Fibroblast of mammary gland (primary cell): Measurements from ENCODE around the gene SCRN3.

Source experiments
- DNase-seq: peaks from one replicate; pipeline ENCODE4 v3.0.0-alpha.2; 2010; ENCODE audit warnings: low read depth
- H3K4me3 ChIP-seq: 2 replicates; pipeline ENCODE4 v1.5.1; 2011; ENCODE audit warnings: low read depth, mild to moderate bottlenecking, low read length, moderate library complexity; ENCODE audit not compliant: control insufficient read depth
- TF ChIP-seq, protein P1 (sequence below): conservative IDR thresholded peaks from 2 replicates; pipeline ENCODE4 v1.5.1; 2011; ENCODE audit warnings: low read depth, low read length, inconsistent platforms; ENCODE audit not compliant: control insufficient read depth, insufficient read depth

SCRN3 gene

DNA sequence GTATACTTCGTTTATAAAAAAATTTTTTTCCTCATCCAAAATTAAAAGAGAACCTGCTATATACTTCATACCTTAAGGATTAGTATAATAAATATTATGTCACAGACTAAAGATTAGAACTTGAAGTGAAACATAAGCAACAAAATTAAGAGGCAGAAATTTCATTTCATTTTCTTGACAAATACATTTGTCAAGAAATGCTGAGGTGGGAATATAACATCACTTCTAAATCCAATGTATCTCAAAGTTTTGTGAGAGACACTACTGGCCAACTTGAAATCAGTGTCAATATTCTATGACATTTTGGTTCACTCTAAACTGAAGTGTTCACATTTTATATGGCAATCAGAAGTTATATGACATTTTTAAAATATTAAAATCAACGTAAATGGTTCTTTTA, 43.8 kb downstream of the SCRN3 start:
- no peak overlapping the region for H3K4me3 ChIP-seq
- DNase-seq = no peak
- TF ChIP-seq, protein P1, sequence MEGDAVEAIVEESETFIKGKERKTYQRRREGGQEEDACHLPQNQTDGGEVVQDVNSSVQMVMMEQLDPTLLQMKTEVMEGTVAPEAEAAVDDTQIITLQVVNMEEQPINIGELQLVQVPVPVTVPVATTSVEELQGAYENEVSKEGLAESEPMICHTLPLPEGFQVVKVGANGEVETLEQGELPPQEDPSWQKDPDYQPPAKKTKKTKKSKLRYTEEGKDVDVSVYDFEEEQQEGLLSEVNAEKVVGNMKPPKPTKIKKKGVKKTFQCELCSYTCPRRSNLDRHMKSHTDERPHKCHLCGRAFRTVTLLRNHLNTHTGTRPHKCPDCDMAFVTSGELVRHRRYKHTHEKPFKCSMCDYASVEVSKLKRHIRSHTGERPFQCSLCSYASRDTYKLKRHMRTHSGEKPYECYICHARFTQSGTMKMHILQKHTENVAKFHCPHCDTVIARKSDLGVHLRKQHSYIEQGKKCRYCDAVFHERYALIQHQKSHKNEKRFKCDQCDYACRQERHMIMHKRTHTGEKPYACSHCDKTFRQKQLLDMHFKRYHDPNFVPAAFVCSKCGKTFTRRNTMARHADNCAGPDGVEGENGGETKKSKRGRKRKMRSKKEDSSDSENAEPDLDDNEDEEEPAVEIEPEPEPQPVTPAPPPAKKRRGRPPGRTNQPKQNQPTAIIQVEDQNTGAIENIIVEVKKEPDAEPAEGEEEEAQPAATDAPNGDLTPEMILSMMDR = no peak

DNA sequence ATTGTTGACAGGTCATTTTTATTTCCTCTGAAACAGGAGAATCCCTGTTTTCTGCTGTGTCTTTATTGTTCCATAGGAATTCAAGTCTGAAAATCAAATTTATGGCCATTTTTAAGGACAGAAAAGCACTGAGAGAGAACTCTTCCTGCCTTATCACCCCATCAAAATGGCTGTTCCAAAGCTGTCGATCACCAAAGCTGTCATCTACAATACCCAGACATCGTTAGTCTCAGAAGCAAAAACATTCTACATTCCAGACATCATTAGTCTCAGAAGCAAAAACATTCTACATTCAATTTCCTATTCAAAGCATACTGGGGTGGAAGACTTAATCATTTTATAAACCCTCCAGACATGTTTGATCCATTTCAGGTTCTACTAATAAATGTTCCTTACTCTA, 44.4 kb downstream of the SCRN3 start:
- no peak overlapping the region for H3K4me3 ChIP-seq
- TF ChIP-seq, protein P1 = no peak
- no peak for DNase-seq

DNA sequence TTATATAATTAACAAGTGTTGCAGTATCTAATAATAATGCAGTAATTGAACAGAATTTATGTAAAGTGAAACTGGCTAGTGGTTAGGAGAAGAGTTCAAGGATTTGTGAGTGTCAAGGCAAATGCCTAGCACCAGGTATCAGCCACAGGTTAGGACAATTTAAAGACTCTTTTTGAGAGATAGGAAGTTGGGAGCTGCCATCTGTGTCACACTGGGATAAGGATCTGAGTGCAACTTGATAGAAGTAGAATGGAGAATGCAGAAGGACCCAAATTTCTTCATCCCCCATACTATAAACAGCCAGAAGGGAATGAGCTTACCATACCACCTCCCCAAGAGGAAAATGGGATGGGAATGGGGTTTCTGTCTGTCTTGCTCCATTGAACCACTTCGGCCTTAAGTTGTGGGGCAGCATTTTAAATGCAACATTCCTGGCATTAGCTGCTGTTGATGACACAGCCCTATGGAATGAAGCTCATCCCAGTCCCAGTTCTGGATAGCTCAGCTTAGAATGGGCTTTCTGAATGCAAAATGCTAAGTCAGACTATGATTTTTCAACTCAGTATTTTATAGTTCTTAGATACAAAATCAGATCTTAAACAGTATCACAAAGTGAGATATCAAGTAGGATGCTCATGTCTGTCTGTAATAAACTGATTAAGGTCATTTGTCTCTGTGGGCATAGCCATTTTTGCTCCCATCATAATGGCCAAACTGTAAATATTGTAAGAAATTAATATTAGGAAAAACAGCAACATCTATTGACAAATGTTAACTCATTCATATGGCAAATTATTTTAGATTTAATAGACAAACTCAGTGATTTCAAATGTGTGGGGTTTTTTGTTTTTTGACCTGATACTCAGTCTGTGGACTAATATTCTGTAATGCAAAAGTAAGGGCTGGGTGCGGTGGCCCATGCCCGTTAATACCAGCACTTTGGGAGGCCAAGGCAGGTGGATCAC, 47.3 kb downstream of the SCRN3 start:
- H3K4me3 ChIP-seq = no peak overlapping the region
- TF ChIP-seq, protein P1 = no peak
- DNase-seq = peak; percentile 74

DNA sequence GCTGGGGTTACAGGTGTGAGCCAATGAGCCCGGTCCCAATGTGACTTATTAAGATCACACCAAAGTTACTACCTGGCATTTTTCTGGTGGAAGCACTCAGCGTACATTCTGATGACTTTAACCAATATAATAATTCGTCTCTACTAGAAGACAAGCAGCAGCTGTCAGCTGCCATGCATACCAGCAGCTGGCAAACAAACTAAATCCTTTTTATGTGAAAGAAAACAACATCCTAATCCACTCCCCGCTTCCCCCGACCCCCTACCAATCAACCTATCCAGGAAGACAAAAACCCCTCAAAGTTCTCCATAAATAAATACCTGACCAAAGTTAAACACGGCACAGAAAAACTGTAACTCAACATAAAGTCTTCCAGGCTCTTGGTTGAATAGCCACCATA, 49.2 kb downstream of the SCRN3 start:
- no peak for DNase-seq
- TF ChIP-seq, protein P1 = no peak
- no peak overlapping the region for H3K4me3 ChIP-seq

DNA sequence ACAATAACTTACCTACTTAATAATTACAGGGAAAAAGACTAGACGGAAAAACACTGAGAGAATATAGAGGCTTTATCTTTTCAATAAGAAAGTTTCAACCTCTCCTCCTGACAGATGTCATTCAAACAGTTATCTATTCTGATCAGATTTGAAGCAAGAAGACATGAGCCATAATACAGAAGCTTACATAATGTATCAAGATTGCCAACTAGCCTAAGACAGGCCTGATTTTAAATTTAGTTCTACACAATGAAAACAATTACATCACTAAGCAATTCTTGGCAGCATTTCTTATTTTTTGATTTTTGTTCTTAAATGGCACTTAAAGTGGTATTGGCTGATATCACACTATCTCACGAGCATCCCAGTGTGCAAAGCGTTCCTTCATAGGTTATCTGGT, 49.7 kb downstream of the SCRN3 start:
- TF ChIP-seq, protein P1 = no peak
- H3K4me3 ChIP-seq = no peak overlapping the region
- peak; percentile 10 for DNase-seq

DNA sequence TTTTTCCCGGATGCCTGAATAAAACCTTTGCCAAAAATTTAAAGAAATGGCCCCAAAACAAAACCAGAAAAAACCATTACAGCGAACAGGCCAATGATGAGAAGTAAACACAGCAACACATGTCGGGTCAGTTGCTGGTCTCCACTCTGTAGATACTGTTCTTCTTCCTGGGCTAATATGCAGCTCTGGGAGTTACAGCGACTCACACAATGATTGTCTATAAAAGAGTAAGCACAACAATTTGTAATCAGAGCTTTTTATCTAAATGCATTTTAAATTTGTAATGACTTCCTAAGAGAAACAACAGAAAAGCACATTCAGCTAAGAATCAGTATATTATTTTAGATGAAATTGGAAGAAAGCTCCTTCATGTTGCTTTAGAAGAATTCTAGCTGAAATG, 51.0 kb downstream of the SCRN3 start:
- H3K4me3 ChIP-seq = no peak overlapping the region
- TF ChIP-seq, protein P1 = no peak
- no peak for DNase-seq
